Endothelial cell of umbilical vein (primary cell): Measurements from ENCODE around the gene AP5Z1. TPM values are rescaled to one million over a fixed set of nuclear protein-coding genes. Genes with fewer than 3 reads are reported as not detected.

ENCODE experiments used
- BruUV-seq: library from RNA; stranded (reverse); fragments of 400-500 nt; replicated peaks from 2 replicates; lab custom pipeline; 2021; lab: Mats Ljungman, UMichigan
- CTCF ChIA-PET: fragments of 300-600, 350-600 bp; sonication (Branson Sonifier 250); formaldehyde crosslinking; loops from one replicate; lab custom pipeline; 2021; ENCODE audit warnings: antibody characterized with exemption, inconsistent platforms; lab: Charles Lee
- POLR2A ChIA-PET: fragments of 300-600, 350-600 bp; sonication (Branson Sonifier 250); formaldehyde crosslinking; loops from one replicate; lab custom pipeline; 2021; ENCODE audit warnings: antibody characterized with exemption, inconsistent platforms; lab: Charles Lee
- DNase-seq: peaks from one replicate; pipeline ENCODE4 v3.0.0-alpha.2; 2011; ENCODE audit warnings: low read depth, low spot score
- FAIRE-seq: peaks from 2 replicates; lab custom pipeline; 2011; peaks lifted over from hg19 to GRCh38; lab: Jason Lieb, UNC
- H2AFZ ChIP-seq: 2 replicates; pipeline ENCODE4 v1.6.0; 2012; ENCODE audit warnings: low read depth, low read length, control low read depth, inconsistent platforms
- H3K27ac ChIP-seq: 2 replicates; pipeline ENCODE4 v1.5.1; 2011; ENCODE audit warnings: low read depth, mild to moderate bottlenecking, control low read depth, low read length, moderate library complexity; ENCODE audit not compliant: insufficient read depth
- H3K27me3 ChIP-seq, 2 experiments: 2 replicates each; pipeline versions ENCODE4 v1.6.0 to v1.6.1; 2011; ENCODE audit warnings: low read length in 2 of 2, mixed read lengths in 1 of 2; ENCODE audit not compliant: control insufficient read depth in 2 of 2, insufficient read depth in 2 of 2
- H3K36me3 ChIP-seq, 2 experiments: 2 replicates in 1 of 2; 3 replicates in 1 of 2; pipeline ENCODE4 v1.5.1; 2011; ENCODE audit warnings: low read length in 2 of 2, mild to moderate bottlenecking in 1 of 2, moderate library complexity in 1 of 2; ENCODE audit not compliant: control insufficient read depth in 2 of 2, insufficient read depth in 2 of 2; ENCODE audit errors: extremely low read depth in 1 of 2
- H3K4me1 ChIP-seq: 3 replicates; pipeline ENCODE4 v1.5.1; 2011; ENCODE audit warnings: mild to moderate bottlenecking, low read length; ENCODE audit not compliant: control insufficient read depth, insufficient read depth; ENCODE audit errors: extremely low read depth
- H3K4me2 ChIP-seq: 2 replicates; pipeline ENCODE4 v1.6.1; 2011; ENCODE audit warnings: low read length, control low read depth, mixed read lengths; ENCODE audit not compliant: insufficient read depth
- H3K4me3 ChIP-seq, 3 experiments: fragments of 200-600 bp in 1 of 3; sonication (generic), shearing (Covaris generic) in 1 of 3; replicated peaks in 1 of 3; 2 replicates each; pipeline ENCODE4 v1.5.1; 2011 to 2016; ENCODE audit warnings: control low read depth in 3 of 3, low read length in 3 of 3, mild to moderate bottlenecking in 2 of 3, inconsistent platforms in 1 of 3, low read depth in 1 of 3, moderate library complexity in 1 of 3; ENCODE audit not compliant: insufficient read depth in 1 of 3
- H3K79me2 ChIP-seq: 2 replicates; pipeline ENCODE4 v1.6.0; 2012; ENCODE audit warnings: low read length, inconsistent platforms; ENCODE audit not compliant: control insufficient read depth, insufficient read depth
- H3K9ac ChIP-seq: replicated peaks from 2 replicates; pipeline ENCODE3; 2011; ENCODE audit warnings: low read length, control low read depth; ENCODE audit not compliant: insufficient read depth; ENCODE audit errors: extremely low read depth
- H3K9me1 ChIP-seq: replicated peaks from 3 replicates; pipeline ENCODE4 v1.6.0; 2011; ENCODE audit warnings: mild to moderate bottlenecking, low read length; ENCODE audit not compliant: control insufficient read depth, insufficient read depth; ENCODE audit errors: extremely low read depth
- H3K9me3 ChIP-seq: replicated peaks from 2 replicates; pipeline ENCODE4 v1.5.1; 2012; ENCODE audit warnings: low read length, inconsistent platforms; ENCODE audit not compliant: control insufficient read depth, insufficient read depth
- H4K20me1 ChIP-seq: replicated peaks from 2 replicates; pipeline ENCODE3; 2011; ENCODE audit warnings: mild to moderate bottlenecking, low read length; ENCODE audit not compliant: control insufficient read depth, insufficient read depth; ENCODE audit errors: extremely low read depth
- CTCF ChIP-seq, 2 donors: IDR thresholded peaks; 1 replicate in 1 of 2; 2 replicates in 1 of 2; pipeline ENCODE4 v1.5.1; 2011; ENCODE audit warnings: low read length in 2 of 2, mild to moderate bottlenecking in 2 of 2, moderate library complexity in 2 of 2, control low read depth in 1 of 2, inconsistent platforms in 1 of 2, low read depth in 1 of 2; ENCODE audit not compliant: insufficient read depth in 1 of 2; ENCODE audit errors: extremely low read depth in 1 of 2
- EZH2 ChIP-seq: IDR thresholded peaks from 2 replicates; pipeline ENCODE4 v1.6.1; 2012; ENCODE audit warnings: borderline replicate concordance, low read depth, mild to moderate bottlenecking, moderate library complexity, low read length, inconsistent platforms; ENCODE audit not compliant: severe bottlenecking
- FOS ChIP-seq: IDR thresholded peaks from 2 replicates; pipeline ENCODE4 v1.6.1; 2011; ENCODE audit warnings: mild to moderate bottlenecking, low read length, moderate library complexity, borderline replicate concordance; ENCODE audit not compliant: insufficient read depth
- GATA2 ChIP-seq: IDR thresholded peaks from 2 replicates; pipeline ENCODE4 v1.7.0; 2011; ENCODE audit warnings: low read depth, mild to moderate bottlenecking, moderate library complexity, mixed read lengths, low read length; ENCODE audit not compliant: insufficient read length, insufficient read depth
- JUN ChIP-seq: IDR thresholded peaks from 2 replicates; pipeline ENCODE4 v1.6.1; 2011; ENCODE audit warnings: borderline replicate concordance, low read depth; ENCODE audit not compliant: insufficient read length, insufficient read depth
- MAX ChIP-seq: IDR thresholded peaks from 2 replicates; pipeline ENCODE4 v1.6.1; 2011; ENCODE audit not compliant: insufficient read depth, insufficient read length
- MYC ChIP-seq: IDR thresholded peaks from one replicate; pipeline ENCODE4 v1.6.1; 2011; ENCODE audit warnings: mild to moderate bottlenecking, low read depth, low read length
- POLR2A ChIP-seq: IDR thresholded peaks from 2 replicates; pipeline ENCODE4 v1.6.1; 2012; ENCODE audit warnings: low read depth, mild to moderate bottlenecking, control low read depth, low read length
- POLR2AphosphoS5 ChIP-seq: IDR thresholded peaks from 2 replicates; pipeline ENCODE4 v1.6.1; 2012; ENCODE audit warnings: low read depth, mild to moderate bottlenecking, control low read depth, low read length, moderate library complexity; ENCODE audit not compliant: insufficient read depth
- dilution Hi-C: fragments of 300-500 bp; cut with MboI; formaldehyde crosslinking; loops from one replicate; pipeline ENCODE4 v1.15.0; 2019; ENCODE audit warnings: low sequenced_read_pairs; ENCODE audit not compliant: extremely low pct_ligation_motif_present
- intact Hi-C: fragments of 100-400 bp; cut with micrococcal nuclease; formaldehyde crosslinking; loops from one replicate; pipeline ENCODE4 v1.10.0; 2022
- polyA plus RNA-seq, 4 experiments: library from polyadenylated mRNA; depleted of rRNA in 3 of 4; stranded (reverse) in 3 of 4; unstranded in 1 of 4; fragments of >200 nt; gene quantifications; 2 replicates each; pipeline versions ENCODE4 v1.2.1 to v1.2.3, GENCODE V29; 2011 to 2012; ENCODE audit warnings: missing spikeins in 1 of 4
- total RNA-seq: library from RNA; stranded (reverse); gene quantifications from 2 replicates; pipeline ENCODE4 v1.2.3, GENCODE V29; 2021

The AP5Z1 gene
- total and polyA plus RNA-seq, 2 donors (not counting 3 experiments of a cell fraction or from before 2014, with no cell fraction given), result 53.7 to 58.9 TPM

- ChIA-PET CTCF (interaction anchor here (2.2 kb wide), 1 partner anchor 51 kb away, joined by 7 read pairs; the partner anchor contains the start of gene RADIL), POLR2A (no interaction called here)
- Histone ChIP-seq H3K36me3 (no peaks in the 10 kb centered on the region), H3K9me3 (no peaks in the 10 kb centered on the region), H2AFZ (no peak overlapping the region), H3K27me3 (no peaks in the 10 kb centered on the region), H4K20me1 (no peaks in the 10 kb centered on the region), H3K4me2 (no peak overlapping the region), H3K9ac (no peak overlapping the region), H3K27ac (no peak overlapping the region), H3K79me2 (no peaks in the 10 kb centered on the region), H3K4me3 (no peak overlapping the region), H3K9me1 (no peaks in the 10 kb centered on the region), H3K4me1 (no peaks in the 10 kb centered on the region)
- FAIRE-seq, result no peak
- dilution Hi-C loops, result no loop called here
- intact Hi-C loops, result no loop called here
- DNase-seq, result no peak
- no TSS peak for BruUV-seq
- TF ChIP-seq MYC, result no peak
These were observed 57.8 kb downstream of the AP5Z1 start for GRCh38 chr7:4833176-4833575.

GRCh38 chr7:4833691-4834600, 58.5 kb downstream of the AP5Z1 start:
- ChIA-PET CTCF (interaction anchor here (1.1 to 2.2 kb wide), 2 partner anchors 14 to 50 kb away, joined by 3 to 7 read pairs; partner anchors contain the start of gene RADIL), POLR2A (no interaction called here)
- Histone ChIP-seq H3K9ac (no peak overlapping the region), H3K36me3 (no peaks in the 10 kb centered on the region), H3K4me3 (no peak overlapping the region), H3K27me3 (no peaks in the 10 kb centered on the region), H2AFZ (no peak overlapping the region), H3K79me2 (no peaks in the 10 kb centered on the region), H3K9me1 (no peaks in the 10 kb centered on the region), H3K9me3 (no peaks in the 10 kb centered on the region), H3K27ac (no peak overlapping the region), H4K20me1 (no peaks in the 10 kb centered on the region), H3K4me2 (no peak overlapping the region), H3K4me1 (no peaks in the 10 kb centered on the region)
- FAIRE-seq (no peak), DNase-seq (no peak)
- BruUV-seq, result no TSS peak
- dilution Hi-C loops, result no loop called here
- TF ChIP-seq GATA2 (no peak), MYC (no peak), FOS (no peak), EZH2 (no peak), MAX (no peak), CTCF (IDR thresholded peaks at IDR 0.05; ENCODE audit: extremely low read depth in 1 of 2, insufficient read depth in 1 of 2, low read depth in 1 of 2, low read length in 2 of 2) (no peak), POLR2AphosphoS5 (no peak), JUN (no peak), POLR2A (no peak)
- intact Hi-C loops, result no loop called here
